GM18508 (cell line): ENCODE results near the gene CASQ1.

ENCODE experiments used
- ATAC-seq: cut with Tn5 transposase; IDR thresholded peaks from one replicate; pipeline ENCODE4 v1.9.1; 2021; ENCODE audit warnings: moderate number of reproducible peaks; ENCODE audit not compliant: insufficient read depth, unreplicated experiment

CASQ1 gene

GRCh38 chr1:160168016-160168415 is 22.4 kb upstream of the CASQ1 start:
- ATAC-seq = no peak

- no peak for ATAC-seq
Observed at GRCh38 chr1:160168609-160169369, 21.6 kb upstream of the CASQ1 start.

DNA sequence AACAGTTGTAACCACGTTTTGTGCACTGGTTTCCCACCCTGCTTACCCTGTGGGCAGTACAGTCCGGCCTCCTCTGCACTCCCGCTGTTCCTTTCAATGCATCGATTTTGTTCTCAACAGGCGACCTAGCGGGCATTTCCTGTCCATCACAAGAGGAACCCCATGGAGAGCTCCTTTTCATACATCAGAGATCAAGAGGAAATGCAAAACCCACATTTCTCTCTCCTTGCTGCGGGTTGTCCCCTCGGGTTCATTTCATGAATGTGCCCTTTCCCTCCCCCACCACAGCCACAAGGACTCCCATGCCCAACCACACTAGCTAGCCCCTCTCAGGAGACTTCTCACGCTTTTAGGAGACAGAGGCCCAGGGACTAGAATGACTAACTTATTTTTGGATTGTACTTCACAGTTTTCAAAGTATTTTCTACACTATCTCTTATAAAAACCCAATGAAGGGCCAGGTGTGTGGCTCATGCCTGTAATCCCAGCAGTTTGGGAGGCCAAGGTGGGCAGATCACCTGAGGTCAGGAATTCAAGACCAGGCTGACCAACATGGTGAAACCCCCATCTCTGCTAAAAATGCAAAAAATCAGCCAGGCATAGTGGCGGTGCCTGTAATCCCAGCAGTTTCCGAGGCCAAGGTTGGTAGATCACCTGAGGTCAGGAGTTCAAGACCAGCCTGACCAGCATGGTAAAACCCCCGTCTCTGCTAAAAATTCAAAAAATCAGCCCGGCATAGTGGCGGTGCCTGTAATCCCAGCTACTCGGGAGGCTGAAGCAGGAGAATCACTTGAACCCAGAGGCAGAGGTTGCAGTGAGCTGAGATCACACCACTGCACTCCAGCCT is 20.6 kb upstream of the CASQ1 start:
- ATAC-seq = no peak

- ATAC-seq = no peak
Observed at GRCh38 chr1:160171354-160171753, 19.0 kb upstream of the CASQ1 start.

GRCh38 chr1:160171980-160172379 is 18.4 kb upstream of the CASQ1 start:
- no peak for ATAC-seq

DNA sequence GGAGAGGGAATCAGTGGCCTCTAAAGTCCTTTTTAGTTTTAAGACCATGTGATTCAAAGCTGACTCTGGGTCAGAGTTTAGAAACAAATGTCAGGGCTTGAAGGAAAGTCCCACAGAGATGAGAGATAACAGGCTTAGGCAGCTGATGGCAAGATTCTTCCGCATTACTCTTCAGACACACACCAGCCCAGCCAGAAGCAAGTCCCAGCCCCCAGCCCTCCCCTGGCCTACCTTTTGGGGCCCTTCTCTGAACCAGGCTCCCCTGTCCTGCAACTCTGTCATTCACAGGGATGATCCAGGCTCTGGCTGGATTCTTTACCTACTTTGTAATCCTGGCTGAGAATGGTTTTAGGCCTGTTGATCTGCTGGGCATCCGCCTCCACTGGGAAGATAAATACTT is 13.1 kb upstream of the CASQ1 start:
- no peak for ATAC-seq

DNA sequence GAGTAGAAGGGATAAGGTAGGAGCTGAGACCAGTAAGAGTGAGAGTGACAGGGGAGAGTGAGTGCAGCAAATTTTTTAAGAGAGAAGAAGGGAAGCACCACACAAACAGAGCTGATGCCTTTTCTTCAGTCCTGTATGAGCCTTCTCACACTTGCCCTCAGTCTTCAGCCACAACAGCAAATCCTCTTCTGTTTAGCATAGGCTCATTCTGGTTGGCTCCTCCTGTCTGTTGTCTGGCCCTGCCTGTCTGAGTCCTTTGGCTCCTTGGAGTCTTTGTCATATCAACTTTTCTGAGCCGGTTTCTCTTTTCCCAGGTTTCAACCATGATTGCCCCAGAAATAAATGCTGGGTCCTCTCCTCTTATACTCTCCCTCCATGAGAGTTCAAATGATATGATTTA is 12.7 kb upstream of the CASQ1 start:
- ATAC-seq = no peak

- ATAC-seq = no peak
Observed at GRCh38 chr1:160178731-160179130, 11.6 kb upstream of the CASQ1 start.

DNA sequence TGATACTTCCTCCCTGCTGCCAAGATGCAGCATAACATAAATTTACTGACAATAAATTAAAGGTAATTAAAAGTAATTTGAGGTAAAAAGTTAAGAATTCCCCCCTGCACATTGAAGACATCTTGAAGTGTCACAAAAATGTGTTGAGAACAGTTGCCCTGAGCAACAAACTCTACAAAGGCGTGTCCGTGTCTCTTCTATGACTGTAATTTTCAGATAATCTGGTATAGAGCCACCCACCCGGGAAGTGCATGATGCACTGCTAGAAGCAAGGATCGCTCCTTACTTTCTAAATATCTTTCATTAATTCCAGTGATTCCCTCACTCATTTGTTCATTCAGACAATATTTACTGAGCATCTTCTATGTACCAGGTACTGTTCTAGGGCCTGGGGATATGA is 11.0 kb upstream of the CASQ1 start:
- ATAC-seq = no peak

DNA sequence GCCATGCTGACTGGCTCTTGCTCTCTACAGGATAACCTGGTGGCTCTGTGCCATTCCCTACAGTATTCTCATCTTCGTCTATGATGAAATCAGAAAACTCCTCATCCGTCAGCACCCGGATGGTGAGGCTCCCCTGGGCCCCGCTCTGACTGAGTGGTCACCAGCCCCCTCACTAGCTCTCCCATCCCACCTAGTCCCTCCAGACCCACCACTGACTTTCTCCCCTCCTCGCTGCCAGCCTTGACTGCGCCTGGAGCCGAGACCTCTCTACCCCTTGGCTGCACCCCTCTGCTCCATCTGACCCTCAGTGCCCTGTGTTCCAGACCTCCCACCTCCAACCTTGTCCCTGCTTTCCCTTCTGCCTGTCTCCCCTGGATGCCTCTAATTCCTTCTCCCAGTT is 4.1 kb upstream of the CASQ1 start:
- no peak for ATAC-seq

DNA sequence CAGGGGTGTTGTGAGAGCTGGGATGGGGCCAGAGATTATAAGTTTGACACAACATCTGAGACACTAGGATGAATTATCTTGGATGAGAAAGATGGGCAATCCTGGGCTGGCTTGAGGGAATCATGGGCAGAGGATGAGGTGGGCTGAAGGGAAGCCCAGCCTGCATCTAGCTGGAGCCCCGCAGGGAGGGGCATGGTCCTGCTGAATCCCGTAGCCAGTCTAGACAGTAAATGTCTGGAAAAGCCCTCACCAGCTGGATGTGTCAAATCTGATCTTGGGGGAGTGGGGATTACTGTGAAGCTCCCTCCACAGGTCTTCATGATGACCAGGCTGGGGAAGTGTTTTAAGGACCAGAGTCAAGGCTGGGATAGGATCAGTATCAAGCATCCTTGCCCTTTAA is 3.6 kb upstream of the CASQ1 start:
- no peak for ATAC-seq

DNA sequence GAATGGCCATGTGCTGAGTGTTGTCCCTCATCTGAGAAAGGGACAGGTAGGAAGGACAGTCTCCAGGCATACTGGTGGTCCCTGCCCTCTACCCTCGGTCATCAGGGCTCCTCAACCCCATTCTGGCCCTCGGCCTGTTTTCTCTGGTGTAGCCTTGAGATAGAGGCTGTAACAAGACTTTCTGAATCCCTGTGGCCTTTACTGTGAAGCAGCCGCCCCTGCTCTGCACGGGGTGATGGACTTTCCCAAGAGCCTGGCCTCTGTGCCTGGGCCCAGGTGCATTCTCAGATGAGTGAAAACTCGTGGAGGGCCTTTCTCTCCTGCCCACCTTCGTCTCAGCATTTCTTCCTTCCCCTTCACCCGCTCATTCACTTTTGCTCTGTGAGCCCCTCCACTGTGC is 3.0 kb upstream of the CASQ1 start:
- ATAC-seq = no peak

DNA sequence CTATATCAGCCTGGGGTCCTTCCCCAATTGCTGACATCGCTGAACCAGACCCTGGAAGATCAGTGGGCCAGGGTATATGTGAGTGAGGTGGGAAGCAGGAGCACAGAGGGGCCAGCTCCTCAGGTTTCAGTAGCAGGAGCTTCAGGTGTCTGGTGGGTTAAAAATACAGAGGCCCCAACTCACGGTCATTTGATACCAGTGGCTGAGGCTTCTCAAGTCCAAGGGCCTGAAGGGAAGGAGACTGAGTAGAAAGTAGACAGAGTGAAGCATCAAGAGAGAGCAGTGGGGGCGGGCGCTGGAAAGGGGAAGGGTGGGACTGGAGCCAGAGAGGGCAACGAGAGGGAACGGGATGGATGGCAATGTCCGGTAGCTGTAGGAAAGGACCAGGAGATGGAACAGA is 2.0 kb upstream of the CASQ1 start:
- no peak for ATAC-seq

GRCh38 chr1:160191756-160192155 is 1.4 kb downstream of the CASQ1 start:
- no peak for ATAC-seq

DNA sequence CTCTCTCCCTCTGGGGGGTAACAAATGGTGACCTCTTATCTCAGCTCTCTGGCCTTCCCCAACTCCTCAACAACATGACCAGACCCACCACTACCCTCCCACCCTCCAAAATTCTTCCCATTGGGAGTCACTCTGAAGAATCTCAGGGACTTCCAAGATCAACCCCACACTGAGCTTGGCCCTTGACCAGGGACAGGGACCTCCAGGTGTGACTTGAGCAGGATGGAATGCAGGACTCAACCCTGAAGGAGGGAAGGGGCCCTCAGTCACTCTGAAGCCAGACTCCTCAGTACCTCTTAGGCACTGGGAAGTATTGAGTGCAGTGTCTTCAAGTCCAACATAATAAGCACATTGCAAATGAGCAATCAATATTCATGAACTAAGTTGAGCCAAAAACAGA is 1.9 kb downstream of the CASQ1 start:
- ATAC-seq = no peak

DNA sequence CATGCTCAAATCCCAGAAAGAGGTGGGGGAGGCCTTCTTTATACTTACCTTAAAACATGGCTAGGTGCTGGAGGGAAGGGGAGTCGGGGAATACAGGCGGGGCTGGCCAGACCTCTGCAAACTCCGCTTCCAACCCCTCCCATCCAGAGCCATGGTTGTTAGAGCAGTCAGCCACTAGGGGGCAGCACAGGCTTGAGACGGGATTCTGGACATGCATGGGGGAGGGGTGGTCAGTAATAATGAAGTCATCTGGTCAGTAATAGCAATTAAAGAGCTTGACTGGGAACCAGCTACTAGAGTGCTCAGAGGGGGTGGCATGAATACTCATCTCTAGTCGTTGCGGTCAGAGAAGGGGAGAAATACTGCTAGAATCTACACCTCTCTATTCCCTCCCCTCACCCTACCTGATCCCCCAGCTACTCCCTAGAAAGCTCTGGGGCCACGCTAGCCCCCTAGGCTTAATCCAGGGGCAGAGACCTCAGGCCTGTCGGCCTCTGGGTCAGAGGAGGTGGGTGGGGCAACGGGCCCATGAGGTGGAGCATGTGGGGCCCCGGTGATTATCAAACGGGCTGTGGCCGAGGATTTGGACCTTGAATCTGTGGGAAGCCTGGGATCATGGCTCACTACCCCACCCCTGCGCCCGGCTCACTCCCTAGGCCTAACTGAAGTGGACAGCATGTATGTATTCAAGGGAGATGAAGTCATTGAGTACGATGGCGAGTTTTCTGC is 2.9 kb downstream of the CASQ1 start:
- no peak for ATAC-seq

- no peak for ATAC-seq
Observed at GRCh38 chr1:160193832-160194736, 3.7 kb downstream of the CASQ1 start.

DNA sequence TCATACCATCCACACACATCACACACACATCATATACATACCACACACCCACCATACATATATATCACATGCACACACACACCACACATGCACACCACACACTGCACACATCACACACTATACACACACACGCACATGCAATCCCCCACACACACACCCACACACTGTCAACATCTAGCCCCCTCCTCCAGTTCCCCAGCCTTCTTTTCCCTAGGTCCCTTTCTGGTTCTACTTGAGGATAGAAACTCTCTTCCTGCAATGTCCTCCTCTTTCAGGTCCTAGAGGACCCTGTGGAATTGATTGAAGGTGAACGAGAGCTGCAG is 4.3 kb downstream of the CASQ1 start:
- ATAC-seq = no peak

DNA sequence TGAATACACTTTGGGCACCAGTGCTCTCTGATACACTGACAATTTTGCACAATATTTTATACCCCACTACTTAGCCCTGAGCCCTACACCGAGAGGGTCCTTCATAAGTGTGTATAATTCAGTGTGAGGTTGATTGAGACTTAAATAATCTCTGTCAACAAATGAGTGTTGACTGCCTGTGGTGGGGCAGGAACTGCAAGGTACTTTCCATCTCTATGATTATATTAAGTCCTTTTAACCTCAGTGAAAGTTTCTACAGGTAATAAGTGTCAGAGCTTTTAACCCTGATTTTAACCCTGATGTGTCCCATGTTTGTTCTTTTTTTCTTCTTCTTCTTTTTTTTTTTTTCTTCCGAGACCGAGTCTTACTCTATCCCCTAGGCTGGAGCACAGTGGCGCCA is 5.8 kb downstream of the CASQ1 start:
- no peak for ATAC-seq

DNA sequence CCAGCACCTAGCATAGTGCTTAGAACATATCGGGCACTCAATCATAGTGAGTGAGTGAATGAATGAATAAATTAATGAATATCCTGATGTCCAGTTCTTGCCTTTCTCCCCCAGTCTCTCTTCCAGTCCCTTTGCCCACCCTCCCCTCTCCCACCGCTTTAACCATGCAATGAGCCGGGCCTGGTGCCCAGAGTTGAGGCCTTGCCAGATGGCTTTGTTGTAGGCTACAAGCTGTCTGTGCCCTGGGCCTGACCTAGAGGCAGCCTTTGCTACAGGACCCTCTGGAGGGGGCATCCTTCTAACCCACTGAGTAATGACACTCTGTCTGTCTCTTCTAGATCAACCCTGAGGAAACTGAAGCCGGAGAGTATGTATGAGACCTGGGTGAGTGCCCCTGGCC is 6.9 kb downstream of the CASQ1 start:
- ATAC-seq = no peak
